UCSD-AML1 (cell line): ENCODE results near the gene DYNC1H1.

Experiments
- DNase-seq: peaks from one replicate; lab custom pipeline; 2025; ENCODE audit not compliant: unreplicated experiment; lab: John Stamatoyannopoulos, UW

DYNC1H1 gene

GRCh38 chr14:101992708-101993107 lies 28.3 kb downstream of the DYNC1H1 start:
- DNase-seq, result no peak

- no peak for DNase-seq
Observed at GRCh38 chr14:101997429-101998336, 33.3 kb downstream of the DYNC1H1 start.

- DNase-seq, result no peak
Observed at GRCh38 chr14:102000902-102001301, 36.5 kb downstream of the DYNC1H1 start.

- no peak for DNase-seq
Observed at GRCh38 chr14:102005336-102005735, 41.0 kb downstream of the DYNC1H1 start.

- DNase-seq, result no peak
Observed at GRCh38 chr14:102007916-102008418, 43.6 kb downstream of the DYNC1H1 start.

- no peak for DNase-seq
Observed at GRCh38 chr14:102008891-102009290, 44.5 kb downstream of the DYNC1H1 start.

- no peak for DNase-seq
Observed at GRCh38 chr14:102011631-102012030, 47.3 kb downstream of the DYNC1H1 start.

- DNase-seq, result no peak
Observed at GRCh38 chr14:102012336-102012735, 48.0 kb downstream of the DYNC1H1 start.

GRCh38 chr14:102013669-102014200 lies 49.4 kb downstream of the DYNC1H1 start:
- DNase-seq, result no peak

GRCh38 chr14:102015045-102015685 lies 50.8 kb downstream of the DYNC1H1 start:
- no peak for DNase-seq

GRCh38 chr14:102015771-102016170 lies 51.4 kb downstream of the DYNC1H1 start:
- DNase-seq, result no peak

GRCh38 chr14:102016420-102017090 lies 52.2 kb downstream of the DYNC1H1 start:
- DNase-seq, result no peak

- DNase-seq, result no peak
Observed at GRCh38 chr14:102018251-102018650, 53.9 kb downstream of the DYNC1H1 start.

GRCh38 chr14:102019006-102019540 lies 54.7 kb downstream of the DYNC1H1 start:
- no peak for DNase-seq

- DNase-seq, result no peak
Observed at GRCh38 chr14:102020058-102020971, 55.9 kb downstream of the DYNC1H1 start.

- no peak for DNase-seq
Observed at GRCh38 chr14:102026934-102027333, 62.6 kb downstream of the DYNC1H1 start.

- no peak for DNase-seq
Observed at GRCh38 chr14:102027951-102028350, 63.6 kb downstream of the DYNC1H1 start.

- DNase-seq, result no peak
Observed at GRCh38 chr14:102028733-102029132, 64.4 kb downstream of the DYNC1H1 start.

GRCh38 chr14:102029956-102030355 lies 65.6 kb downstream of the DYNC1H1 start:
- DNase-seq, result no peak

GRCh38 chr14:102033241-102033640 lies 68.9 kb downstream of the DYNC1H1 start:
- no peak for DNase-seq
